GM08714 (cell line): ENCODE measurements around the gene TMPRSS12.

ENCODE experiments used
- H3K4me3 ChIP-seq: fragments of 200-500 bp; sonication (Bioruptor generic); 2 replicates; pipeline ENCODE4 v1.5.1; 2014; ENCODE audit warnings: mild to moderate bottlenecking, low read length, inconsistent platforms
- ZNF274 ChIP-seq: IDR thresholded peaks from 2 replicates; pipeline ENCODE4 v1.6.1; 2012; ENCODE audit warnings: mild to moderate bottlenecking, low read depth, low read length

Gene TMPRSS12

GRCh38 chr12:50913224-50913623 lies 70.5 kb downstream of the TMPRSS12 start:
- no peak for TF ChIP-seq ZNF274
- H3K4me3 ChIP-seq, result no peak overlapping the region

DNA sequence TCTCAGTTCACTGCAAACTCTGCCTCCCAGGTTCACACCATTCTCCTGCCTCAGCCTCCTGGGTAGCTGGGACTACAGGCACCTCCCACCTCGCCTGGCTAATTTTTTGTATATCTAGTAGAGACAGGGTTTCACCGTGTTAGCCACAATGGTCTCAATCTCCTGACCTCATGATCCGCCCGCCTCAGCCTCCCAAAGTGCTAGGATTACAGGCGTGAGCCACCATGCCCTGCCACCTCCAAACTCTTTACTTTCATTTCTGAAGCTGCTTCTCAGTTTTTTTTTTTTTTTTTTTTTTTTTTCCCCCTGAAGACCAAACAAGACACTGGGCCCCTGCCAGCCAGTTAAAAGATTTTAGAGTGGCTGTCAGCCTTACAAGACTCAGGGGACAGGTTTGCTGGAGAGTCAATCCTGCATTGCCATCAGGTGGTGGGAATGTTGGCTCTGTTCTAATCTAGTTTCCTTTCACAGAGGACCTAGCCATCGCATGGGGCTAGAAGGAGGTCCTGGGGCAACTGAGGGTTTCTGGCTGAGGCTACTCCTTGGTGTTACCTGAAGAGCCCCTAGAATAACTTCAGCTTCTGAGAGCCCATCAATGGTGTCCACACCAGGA lies 72.3 kb downstream of the TMPRSS12 start:
- H3K4me3 ChIP-seq, result no peak overlapping the region
- TF ChIP-seq ZNF274, result no peak

GRCh38 chr12:50916292-50916691 lies 73.6 kb downstream of the TMPRSS12 start:
- TF ChIP-seq ZNF274, result no peak
- no peak overlapping the region for H3K4me3 ChIP-seq

DNA sequence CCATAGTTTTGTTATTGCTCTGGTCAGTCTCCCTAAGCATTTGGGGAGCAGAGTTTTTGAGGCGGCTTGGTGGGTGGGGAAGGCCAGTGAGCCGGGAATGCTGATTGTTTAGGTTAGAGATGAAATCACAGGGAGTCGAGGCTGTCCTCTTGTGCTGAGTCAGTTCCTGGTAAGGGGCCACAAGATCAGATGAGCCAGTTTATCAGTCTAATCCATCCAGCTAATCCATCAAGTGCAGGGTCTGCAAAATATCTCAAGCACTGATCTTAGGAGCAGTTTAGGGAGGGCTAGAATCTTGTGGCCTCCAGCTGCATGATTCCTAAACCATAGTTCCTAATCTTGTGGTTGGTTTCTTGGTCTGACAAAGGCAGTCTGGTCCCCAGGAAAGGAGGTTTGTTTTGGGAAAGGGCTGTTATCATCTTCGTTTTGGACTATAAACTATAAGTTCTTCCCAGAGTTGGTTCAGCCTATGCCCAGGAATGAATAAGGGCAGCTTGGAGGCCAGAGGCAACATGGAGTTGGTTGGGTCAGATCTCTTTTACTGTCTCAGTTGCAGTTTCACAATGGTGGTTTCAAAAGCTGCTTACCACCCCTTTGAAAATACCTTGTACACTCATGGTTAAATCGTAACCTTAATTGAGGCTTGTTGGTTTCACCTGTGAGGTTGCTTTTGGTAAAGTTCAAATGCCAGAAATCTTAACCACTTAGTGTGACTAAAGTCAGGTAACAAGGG lies 76.0 kb downstream of the TMPRSS12 start:
- no peak for TF ChIP-seq ZNF274
- H3K4me3 ChIP-seq, result no peak overlapping the region

DNA sequence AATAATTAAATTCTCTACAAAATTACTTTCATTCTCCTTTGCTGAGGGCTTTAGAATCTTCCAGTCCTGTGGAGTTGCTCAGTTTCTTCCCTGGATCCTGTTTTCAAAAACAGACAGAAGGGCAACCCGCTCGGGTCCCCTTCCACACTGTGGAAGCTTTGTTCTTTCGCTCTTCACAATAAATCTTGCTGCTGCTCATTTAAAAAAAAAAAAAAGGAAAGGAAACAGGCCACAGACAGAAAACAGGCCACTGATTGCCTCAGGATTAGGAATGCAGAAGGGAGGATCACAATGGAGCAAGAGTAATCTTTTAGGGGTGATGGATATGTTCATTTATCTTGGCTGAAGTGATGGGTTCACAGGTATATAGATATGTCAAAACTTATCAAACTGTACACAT lies 80.1 kb downstream of the TMPRSS12 start:
- H3K4me3 ChIP-seq, result no peak overlapping the region
- no peak for TF ChIP-seq ZNF274

- TF ChIP-seq ZNF274, result no peak
- H3K4me3 ChIP-seq, result peak overlapping the region; percentile 28; the same call in 1 of the 2 replicates
These were observed 80.8 kb downstream of the TMPRSS12 start for GRCh38 chr12:50923361-50924130.

- peak overlapping the region; percentile 27; the same call in 1 of the 2 replicates for H3K4me3 ChIP-seq
- TF ChIP-seq ZNF274, result no peak
These were observed 81.4 kb downstream of the TMPRSS12 start for GRCh38 chr12:50924131-50924438.

DNA sequence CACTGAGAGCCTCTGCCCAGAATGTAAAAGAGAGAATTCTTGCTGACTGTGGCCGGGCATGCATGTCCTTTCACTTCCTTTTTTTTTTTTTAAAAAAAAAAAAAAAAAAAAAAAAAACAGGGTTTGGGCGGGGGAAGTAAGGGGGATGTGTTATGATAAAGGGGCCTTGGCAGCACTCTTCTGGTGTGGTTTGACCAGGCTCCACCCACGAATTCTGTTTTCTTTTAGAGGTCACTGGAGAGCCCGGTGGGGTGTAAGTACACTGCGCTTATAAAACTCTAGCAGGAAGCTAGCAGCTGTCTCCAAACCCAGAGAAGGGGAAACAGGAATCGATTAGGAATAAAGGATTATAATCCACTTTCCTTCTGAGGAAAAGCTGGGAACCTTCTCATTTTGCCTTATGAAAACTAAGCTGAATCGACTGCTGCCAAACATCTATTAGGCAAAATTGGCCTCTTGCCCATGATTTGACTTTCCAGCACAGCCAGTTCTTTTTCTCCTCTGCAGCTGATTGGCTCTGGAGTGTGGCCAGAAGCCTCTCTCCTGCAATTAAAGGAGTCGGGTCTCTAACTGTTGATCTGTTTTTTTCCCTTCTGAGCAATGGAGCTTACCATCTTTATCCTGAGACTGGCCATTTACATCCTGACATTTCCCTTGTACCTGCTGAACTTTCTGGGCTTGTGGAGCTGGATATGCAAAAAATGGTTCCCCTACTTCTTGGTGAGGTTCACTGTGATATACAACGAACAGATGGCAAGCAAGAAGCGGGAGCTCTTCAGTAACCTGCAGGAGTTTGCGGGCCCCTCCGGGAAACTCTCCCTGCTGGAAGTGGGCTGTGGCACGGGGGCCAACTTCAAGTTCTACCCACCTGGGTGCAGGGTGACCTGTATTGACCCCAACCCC lies 82.0 kb downstream of the TMPRSS12 start:
- peak overlapping the region; percentile 54 for H3K4me3 ChIP-seq
- TF ChIP-seq ZNF274, result no peak

DNA sequence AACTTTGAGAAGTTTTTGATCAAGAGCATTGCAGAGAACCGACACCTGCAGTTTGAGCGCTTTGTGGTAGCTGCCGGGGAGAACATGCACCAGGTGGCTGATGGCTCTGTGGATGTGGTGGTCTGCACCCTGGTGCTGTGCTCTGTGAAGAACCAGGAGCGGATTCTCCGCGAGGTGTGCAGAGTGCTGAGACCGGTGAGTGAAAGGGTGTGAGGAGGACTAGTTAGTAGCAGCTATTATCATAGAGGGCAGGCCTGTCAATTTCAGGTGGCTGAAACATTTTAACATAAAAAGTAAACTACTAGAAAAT lies 82.6 kb downstream of the TMPRSS12 start:
- H3K4me3 ChIP-seq, result peak overlapping the region; percentile 54
- no peak for TF ChIP-seq ZNF274

- peak overlapping the region; percentile 54 for H3K4me3 ChIP-seq
- no peak for TF ChIP-seq ZNF274
These were observed 83.2 kb downstream of the TMPRSS12 start for GRCh38 chr12:50925920-50926319.

DNA sequence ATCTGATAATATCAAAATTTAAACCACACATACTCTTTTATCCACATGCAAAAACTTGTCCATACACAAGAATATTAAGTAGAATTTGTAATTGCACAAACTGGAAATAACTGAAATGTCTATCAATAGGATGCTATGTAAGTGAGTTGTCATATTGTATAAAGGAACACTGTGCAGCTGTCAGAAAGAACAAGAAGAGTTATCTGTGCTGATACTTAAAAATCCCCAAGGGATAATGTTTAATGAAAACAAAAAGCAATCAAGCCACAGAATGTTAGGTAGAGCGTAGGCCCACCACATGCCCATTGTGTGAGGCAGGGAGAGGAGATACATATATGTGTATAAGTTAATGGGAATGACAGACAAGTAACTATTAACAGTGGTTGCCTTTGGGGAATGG lies 83.7 kb downstream of the TMPRSS12 start:
- no peak for TF ChIP-seq ZNF274
- no peak overlapping the region; the same call in 1 of the 2 replicates for H3K4me3 ChIP-seq

- peak overlapping the region; percentile 11; the same call in 1 of the 2 replicates for H3K4me3 ChIP-seq
These were observed 84.2 kb downstream of the TMPRSS12 start for GRCh38 chr12:50926932-50927331.

DNA sequence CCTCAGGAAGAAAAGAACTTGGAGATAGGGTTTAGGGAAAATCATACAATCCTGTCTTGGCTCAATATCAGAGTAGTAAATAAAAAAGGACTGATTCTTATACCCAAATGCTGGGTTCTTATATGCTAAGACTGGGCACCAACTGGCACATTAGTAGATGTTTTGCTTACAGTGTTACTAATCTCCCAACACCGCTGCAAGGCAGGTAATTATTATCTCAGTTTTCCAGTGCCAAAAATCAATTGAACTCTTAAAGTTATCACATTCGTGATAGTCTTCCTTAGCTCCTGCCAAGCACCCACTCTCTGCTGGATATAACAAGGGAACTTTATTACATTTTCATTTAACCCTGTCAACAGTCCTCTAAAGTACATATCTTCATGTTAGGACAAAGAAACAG lies 84.6 kb downstream of the TMPRSS12 start:
- no peak overlapping the region; the same call in 1 of the 2 replicates for H3K4me3 ChIP-seq
- no peak for TF ChIP-seq ZNF274

DNA sequence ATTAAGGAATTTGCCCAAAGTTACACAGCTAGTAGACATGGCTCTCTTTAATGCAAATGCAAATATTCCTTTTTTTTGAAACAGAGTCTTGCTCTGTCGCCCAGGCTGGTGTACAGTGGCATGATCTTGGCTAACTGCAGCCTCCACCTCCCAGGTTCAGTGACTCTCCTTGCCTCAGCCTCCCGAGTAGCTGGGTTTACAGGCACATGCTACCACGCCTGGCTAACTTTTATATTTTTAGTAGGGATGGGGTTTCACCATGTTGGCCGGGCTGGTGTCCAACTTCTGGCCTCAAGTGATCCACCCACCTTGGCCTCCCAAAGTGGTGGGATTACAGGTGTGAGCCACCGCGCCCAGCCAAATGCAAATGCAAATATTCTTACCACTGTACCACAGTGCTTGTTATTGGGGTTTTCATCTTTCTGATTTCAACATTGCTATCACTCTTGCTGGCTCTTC lies 85.1 kb downstream of the TMPRSS12 start:
- no peak overlapping the region; the same call in 1 of the 2 replicates for H3K4me3 ChIP-seq
- no peak for TF ChIP-seq ZNF274

DNA sequence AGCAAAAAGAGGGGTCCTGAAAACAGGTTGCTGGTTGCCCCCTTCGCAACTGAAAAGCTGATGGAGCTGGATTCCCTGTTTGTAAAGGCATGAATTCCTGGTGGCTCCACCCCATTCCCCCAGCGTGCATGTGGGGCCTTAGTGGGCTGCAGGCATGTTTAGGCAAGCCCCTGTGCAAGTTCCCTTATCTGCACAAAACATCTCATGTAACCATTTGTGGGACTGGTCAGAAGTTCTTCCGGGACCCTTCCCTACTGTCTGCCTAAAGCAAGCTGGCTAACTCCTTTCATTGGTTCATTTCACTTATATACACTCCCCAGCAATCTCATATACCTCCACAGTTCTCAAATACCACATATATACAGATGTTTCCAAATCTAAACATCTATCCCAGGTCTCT lies 85.7 kb downstream of the TMPRSS12 start:
- H3K4me3 ChIP-seq, result peak overlapping the region; percentile 22; the same call in 1 of the 2 replicates
- TF ChIP-seq ZNF274, result no peak
